BLaER1 treated with 17β-estradiol and CSF1 and Interleukin-3, amounts not matched to agents 10 nM and 100 nM (cell line): ENCODE results near the gene NECTIN1.

Source experiments
- H3K27ac ChIP-seq, 11 experiments: shearing (Covaris generic); formaldehyde crosslinking; 2 replicates each; pipeline ENCODE4 v1.8.1; 2022
- H3K27me3 ChIP-seq, 11 experiments: shearing (Covaris generic); formaldehyde crosslinking; 2 replicates each; pipeline ENCODE4 v1.8.1; 2022
- H3K36me3 ChIP-seq, 11 experiments: shearing (Covaris generic); formaldehyde crosslinking; 2 replicates each; pipeline ENCODE4 v1.8.1; 2022
- H3K4me1 ChIP-seq, 10 experiments: shearing (Covaris generic); formaldehyde crosslinking; 2 replicates each; pipeline ENCODE4 v1.8.1; 2022
- H3K4me2 ChIP-seq, 11 experiments: shearing (Covaris generic); formaldehyde crosslinking; 2 replicates each; pipeline ENCODE4 v1.8.1; 2022
- H3K4me3 ChIP-seq, 10 experiments: shearing (Covaris generic); formaldehyde crosslinking; 2 replicates each; pipeline ENCODE4 v1.8.1; 2022
- H3K9ac ChIP-seq, 11 experiments: shearing (Covaris generic); formaldehyde crosslinking; 2 replicates each; pipeline ENCODE4 v1.8.1; 2022
- H3K9me3 ChIP-seq, 11 experiments: shearing (Covaris generic); formaldehyde crosslinking; replicated peaks in 1 of 11; 2 replicates each; pipeline ENCODE4 v1.8.1; 2022
- H4K20me1 ChIP-seq, 11 experiments: shearing (Covaris generic); formaldehyde crosslinking; 2 replicates each; pipeline ENCODE4 v1.8.1; 2022
- Cebpa-rat ChIP-seq, 11 experiments: shearing (Covaris generic); IDR thresholded peaks; 2 replicates each; pipeline ENCODE4 v1.8.1; 2022

NECTIN1 gene

DNA sequence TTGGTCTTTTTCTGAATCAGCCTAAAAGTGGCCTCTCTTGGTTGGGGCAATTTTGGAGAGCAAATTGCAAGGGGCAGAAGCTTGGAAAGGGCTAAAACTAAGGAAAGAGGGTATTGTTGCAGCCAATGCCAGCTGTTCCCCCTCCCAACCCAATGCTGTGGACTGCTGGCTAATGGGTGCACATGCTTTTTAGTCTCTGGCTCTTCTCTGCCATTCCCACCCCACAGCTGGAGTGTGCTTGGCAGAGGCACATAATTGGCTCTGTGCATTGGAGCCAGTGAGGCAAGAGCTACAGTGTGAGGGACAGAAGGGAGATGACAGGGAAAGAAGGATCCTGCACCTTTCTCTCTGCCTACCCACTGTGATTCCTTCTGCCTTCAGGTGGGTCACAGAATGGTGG is 140.0 kb downstream of the NECTIN1 start:
- Histone ChIP-seq H3K27ac (no peak overlapping the region), H3K36me3 (no peaks in the 10 kb centered on the region), H3K4me1 (peaks cover 16 to 27% (median 18%) of the 10 kb centered on the region in 10 experiments; a peak in 19 of 20 replicates), H3K4me3 (no peak overlapping the region), H3K9ac (no peak overlapping the region), H3K27me3 (peaks cover 11 to 20% (median 15%) of the 10 kb centered on the region in 11 experiments; a peak in 19 of 22 replicates), H3K4me2 (no peak overlapping the region), H3K9me3 (peaks cover 0 to 20% (median 5%) of the 10 kb centered on the region in 11 experiments; a peak in 9 of 22 replicates), H4K20me1 (no peaks in the 10 kb centered on the region; a peak in 1 of 22 replicates)
- no peak for TF ChIP-seq Cebpa-rat (IDR thresholded peaks at IDR 0.05)
